ENCODE measurements around the gene ZNF674. TPM values are rescaled to one million over a fixed set of nuclear protein-coding genes. Genes with fewer than 3 reads are reported as not detected.
A peak's percentile ranks its signal among the peaks of the same experiment; 100 is the strongest.
"Not testable (repeated sequence)": the region's sequence is repeated elsewhere in the genome, so short reads cannot be mapped to it uniquely, and the experiment has no call there.

Gene ZNF674
- total RNA-seq, 1 donor from 2014 or later: 6.3 TPM

GRCh38 chrX:46553935-46554334, 8.7 kb upstream of the ZNF674 start:
- Mint-ChIP-seq H3K9me3 (ENCODE audit: low read depth) (peaks cover 17% of the 10 kb centered on the region), H3K36me3 (ENCODE audit: low read depth) (peaks cover 2% of the 10 kb centered on the region), H3K27ac (ENCODE audit: unreplicated experiment) (peak overlapping the region; percentile 55)

GRCh38 chrX:46551494-46552128, 6.4 kb upstream of the ZNF674 start:
- no peaks in the 10 kb centered on the region for H3K27me3 Mint-ChIP-seq (ENCODE audit: low read depth)
- no peak for TF ChIP-seq CTCF (IDR thresholded peaks at IDR 0.05)
- no peak overlapping the region for H3K4me3 Mint-ChIP-seq (ENCODE audit: unreplicated experiment)
- no peak for DNase-seq (ENCODE audit: low spot score)
- peaks cover 23% of the 10 kb centered on the region for H3K4me1 Mint-ChIP-seq (ENCODE audit: low read depth)
- H3K36me3 Mint-ChIP-seq (ENCODE audit: low read depth): peaks cover 3% of the 10 kb centered on the region
- peaks cover 11% of the 10 kb centered on the region for H3K9me3 Mint-ChIP-seq (ENCODE audit: low read depth)
- peak overlapping the region; percentile 62 for H3K27ac Mint-ChIP-seq (ENCODE audit: unreplicated experiment)

More at GRCh38 chrX:46553935-46554334, 8.7 kb upstream of the ZNF674 start:
- peaks cover 5% of the 10 kb centered on the region for H3K4me1 Mint-ChIP-seq (ENCODE audit: low read depth)
- TF ChIP-seq CTCF (IDR thresholded peaks at IDR 0.05): no peak
- no peak overlapping the region for H3K4me3 Mint-ChIP-seq (ENCODE audit: unreplicated experiment)
- H3K27me3 Mint-ChIP-seq (ENCODE audit: low read depth): no peaks in the 10 kb centered on the region
- DNase-seq (ENCODE audit: low spot score): no peak

- no peak for DNase-seq (ENCODE audit: low spot score)
- H3K27me3 Mint-ChIP-seq (ENCODE audit: low read depth): no peaks in the 10 kb centered on the region
- no peak overlapping the region for H3K4me3 Mint-ChIP-seq (ENCODE audit: unreplicated experiment)
- no peak for TF ChIP-seq CTCF (IDR thresholded peaks at IDR 0.05)
- peaks cover 14% of the 10 kb centered on the region for H3K9me3 Mint-ChIP-seq (ENCODE audit: low read depth)
- H3K4me1 Mint-ChIP-seq (ENCODE audit: low read depth): peaks cover 28% of the 10 kb centered on the region
- H3K36me3 Mint-ChIP-seq (ENCODE audit: low read depth): peaks cover 3% of the 10 kb centered on the region
- peak overlapping the region; percentile 49 for H3K27ac Mint-ChIP-seq (ENCODE audit: unreplicated experiment)
These were observed 4.7 kb upstream of the ZNF674 start for GRCh38 chrX:46549914-46550313.

GRCh38 chrX:46547857-46548256, 2.6 kb upstream of the ZNF674 start:
- H3K27ac Mint-ChIP-seq (ENCODE audit: unreplicated experiment): peak overlapping the region; percentile 87
- DNase-seq (ENCODE audit: low spot score): no peak

GRCh38 chrX:46544527-46544926, 694 bp downstream of the ZNF674 start:
- H3K27ac Mint-ChIP-seq (ENCODE audit: unreplicated experiment): peak overlapping the region; percentile 100
- H3K4me3 Mint-ChIP-seq (ENCODE audit: unreplicated experiment): peak overlapping the region; percentile 97
- H3K36me3 Mint-ChIP-seq (ENCODE audit: low read depth); H3K9me3 Mint-ChIP-seq (ENCODE audit: low read depth); DNase-seq (ENCODE audit: low spot score); H3K27me3 Mint-ChIP-seq (ENCODE audit: low read depth): not testable (repeated sequence)
- peaks cover 35% of the 10 kb centered on the region for H3K4me1 Mint-ChIP-seq (ENCODE audit: low read depth)

More at GRCh38 chrX:46547857-46548256, 2.6 kb upstream of the ZNF674 start:
- Mint-ChIP-seq H3K4me1 (ENCODE audit: low read depth) (peaks cover 37% of the 10 kb centered on the region), H3K4me3 (ENCODE audit: unreplicated experiment) (peak overlapping the region; percentile 40), H3K27me3 (ENCODE audit: low read depth) (no peaks in the 10 kb centered on the region), H3K36me3 (ENCODE audit: low read depth) (peaks cover 3% of the 10 kb centered on the region), H3K9me3 (ENCODE audit: low read depth) (peaks cover 14% of the 10 kb centered on the region)
- no peak for TF ChIP-seq CTCF (IDR thresholded peaks at IDR 0.05)

- no peaks in the 10 kb centered on the region for H3K27me3 Mint-ChIP-seq (ENCODE audit: low read depth)
- peaks cover 3% of the 10 kb centered on the region for H3K9me3 Mint-ChIP-seq (ENCODE audit: low read depth)
- DNase-seq (ENCODE audit: low spot score): no peak
- TF ChIP-seq CTCF (IDR thresholded peaks at IDR 0.05): no peak
- peaks cover 29% of the 10 kb centered on the region for H3K4me1 Mint-ChIP-seq (ENCODE audit: low read depth)
- H3K36me3 Mint-ChIP-seq (ENCODE audit: low read depth): peaks cover 3% of the 10 kb centered on the region
- H3K4me3 Mint-ChIP-seq (ENCODE audit: unreplicated experiment): no peak overlapping the region
- H3K27ac Mint-ChIP-seq (ENCODE audit: unreplicated experiment): no peak overlapping the region
These were observed 1.8 kb downstream of the ZNF674 start for GRCh38 chrX:46543441-46543840.

Measured in chondrocyte (in vitro differentiated cells).